ENCODE results near the gene FKTN. TPM values are rescaled to one million over a fixed set of nuclear protein-coding genes. Genes with fewer than 3 reads are reported as not detected.

Gene FKTN
- total and polyA plus RNA-seq, 7 experiments from 2014 or later = 1.2 to 15.5 (median 9.3) TPM

- no peak overlapping the region for H3K4me3 ChIP-seq (ENCODE audit: low read length)
- H3K4me1 ChIP-seq (ENCODE audit: control insufficient read depth in 2 of 2, insufficient read depth in 2 of 2, low read length in 2 of 2) = peaks cover 0 to 11% of the 10 kb centered on the region in 2 donors
- DNase-seq = no peak
- intact Hi-C loops (cut with micrococcal nuclease) = no loop called here
- peaks cover 0 to 8% of the 10 kb centered on the region in 2 donors for H3K27me3 ChIP-seq (ENCODE audit: control insufficient read depth in 2 of 2, insufficient read depth in 2 of 2, low read length in 2 of 2)
- Mint-ChIP-seq H3K36me3 (peaks cover 0 to 3% (median 0%) of the 10 kb centered on the region in 5 donors), H3K4me3 (no peak overlapping the region), H3K9me3 (peaks cover 0 to 2% (median 0%) of the 10 kb centered on the region in 11 donors), H3K27ac (no peak overlapping the region), H3K4me1 (peaks cover 7 to 13% (median 8%) of the 10 kb centered on the region in 7 donors), H3K27me3 (peaks cover 25 to 36% (median 29%) of the 10 kb centered on the region in 5 donors)
- CTCF ChIA-PET = no interaction called here
- no peaks in the 10 kb centered on the region for H3K9me3 ChIP-seq (ENCODE audit: control insufficient read depth in 2 of 3, low read length in 3 of 3)
- POLR2A ChIA-PET = no interaction called here
- ATAC-seq = no peak
- no peaks in the 10 kb centered on the region for H3K36me3 ChIP-seq (ENCODE audit: control insufficient read depth in 2 of 3, insufficient read depth in 3 of 3, low read length in 3 of 3)
- H3K27ac ChIP-seq (ENCODE audit: low read depth, low read length) = no peak overlapping the region
Measured at GRCh38 chr9:105661011-105661410, 103.1 kb downstream of the FKTN start.

GRCh38 chr9:105662184-105663104, 104.5 kb downstream of the FKTN start, which contains the start of gene TAL2:
Gene TAL2, plus strand, starts transcription at chr9:105662457. Its CDS starts 40 bp downstream, at chr9:105662497.
- ATAC-seq = no peak
- no peak within 1 kb of the TSS for H3K4me3 Mint-ChIP-seq
- H3K27ac ChIP-seq (ENCODE audit: low read depth, low read length) = no peak within 1 kb of the TSS

DNA sequence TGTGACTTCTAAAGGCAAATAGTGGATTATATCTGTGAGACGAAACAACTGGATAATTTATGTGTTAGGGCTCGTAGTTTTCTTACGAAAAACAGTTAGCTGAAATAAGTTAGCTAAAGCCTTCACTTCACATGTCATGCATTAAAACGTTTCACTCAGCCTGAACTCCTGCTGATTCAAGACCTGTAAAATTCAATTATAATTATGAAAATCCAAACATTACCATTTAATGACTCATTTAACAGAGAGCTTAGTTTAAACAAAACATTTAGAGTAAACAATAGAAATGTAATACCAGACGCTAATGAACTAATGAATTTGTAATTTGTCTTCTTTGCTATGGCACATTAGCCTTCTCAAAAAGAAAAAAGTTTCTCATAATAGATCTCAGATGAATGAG, 106.0 kb downstream of the FKTN start:
- ChIA-PET POLR2A (no interaction called here), CTCF (no interaction called here)
- no peaks in the 10 kb centered on the region for H3K36me3 ChIP-seq (ENCODE audit: control insufficient read depth in 2 of 3, insufficient read depth in 3 of 3, low read length in 3 of 3)
- ATAC-seq = no peak
- no peak overlapping the region for H3K27ac ChIP-seq (ENCODE audit: low read depth, low read length)
- H3K4me3 Mint-ChIP-seq = no peak overlapping the region
- peaks cover 0 to 3% (median 0%) of the 10 kb centered on the region in 5 donors for H3K36me3 Mint-ChIP-seq
- H3K4me1 Mint-ChIP-seq = no peaks in the 10 kb centered on the region
- H3K27me3 ChIP-seq (ENCODE audit: control insufficient read depth in 2 of 2, insufficient read depth in 2 of 2, low read length in 2 of 2) = no peaks in the 10 kb centered on the region
- no peaks in the 10 kb centered on the region for H3K9me3 ChIP-seq (ENCODE audit: control insufficient read depth in 2 of 3, low read length in 3 of 3)
- peaks cover 5 to 22% (median 17%) of the 10 kb centered on the region in 5 donors for H3K27me3 Mint-ChIP-seq
- H3K9me3 Mint-ChIP-seq = peaks cover 0 to 2% (median 0%) of the 10 kb centered on the region in 11 donors
- no peak overlapping the region for H3K27ac Mint-ChIP-seq
- H3K4me1 ChIP-seq (ENCODE audit: control insufficient read depth in 2 of 2, insufficient read depth in 2 of 2, low read length in 2 of 2) = no peaks in the 10 kb centered on the region
- DNase-seq = no peak
- H3K4me3 ChIP-seq (ENCODE audit: low read length) = no peak overlapping the region
- intact Hi-C loops (cut with micrococcal nuclease) = no loop called here

More at GRCh38 chr9:105662184-105663104, 104.5 kb downstream of the FKTN start, which contains the start of gene TAL2:
- Mint-ChIP-seq H3K36me3 (peaks cover 0 to 3% (median 0%) of the 10 kb centered on the region in 5 donors), H3K27ac (no peak within 1 kb of the TSS), H3K4me1 (peaks cover 0 to 3% (median 0%) of the 10 kb centered on the region in 7 donors), H3K27me3 (peaks cover 14 to 29% (median 23%) of the 10 kb centered on the region in 5 donors), H3K9me3 (peaks cover 0 to 2% (median 0%) of the 10 kb centered on the region in 11 donors)
- no peaks in the 10 kb centered on the region for H3K36me3 ChIP-seq (ENCODE audit: control insufficient read depth in 2 of 3, insufficient read depth in 3 of 3, low read length in 3 of 3)
- H3K4me1 ChIP-seq (ENCODE audit: control insufficient read depth in 2 of 2, insufficient read depth in 2 of 2, low read length in 2 of 2) = no peaks in the 10 kb centered on the region
- no peaks in the 10 kb centered on the region for H3K9me3 ChIP-seq (ENCODE audit: control insufficient read depth in 2 of 3, low read length in 3 of 3)
- no peak within 1 kb of the TSS for H3K4me3 ChIP-seq (ENCODE audit: low read length)
- POLR2A ChIA-PET = no interaction called here
- no peak for DNase-seq
- CTCF ChIA-PET = no interaction called here
- H3K27me3 ChIP-seq (ENCODE audit: control insufficient read depth in 2 of 2, insufficient read depth in 2 of 2, low read length in 2 of 2) = peaks cover 0 to under 1% of the 10 kb centered on the region in 2 donors
- intact Hi-C loops (cut with micrococcal nuclease) = no loop called here

DNA sequence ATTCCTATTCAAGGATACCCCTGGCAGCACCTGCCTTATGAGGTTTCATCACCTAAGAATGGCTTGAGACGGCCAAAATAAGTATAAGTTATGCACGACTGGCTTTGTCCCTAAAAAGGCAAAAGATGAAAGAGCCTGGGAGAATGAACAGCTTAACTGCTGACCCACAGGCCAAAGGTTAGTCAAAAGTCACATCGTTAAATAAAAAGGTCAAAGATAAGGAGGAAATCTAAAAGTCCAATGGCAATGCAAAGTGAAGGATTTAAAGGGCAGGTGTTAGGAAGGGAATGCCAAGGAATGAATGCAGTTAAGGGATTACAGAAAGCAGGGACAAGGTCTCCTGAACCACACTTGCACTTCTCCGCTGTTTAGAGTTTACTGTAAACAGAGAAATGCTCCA, 109.9 kb downstream of the FKTN start:
- H3K27ac ChIP-seq (ENCODE audit: low read depth, low read length) = no peak overlapping the region
- Mint-ChIP-seq H3K9me3 (no peaks in the 10 kb centered on the region), H3K36me3 (no peaks in the 10 kb centered on the region), H3K27ac (no peak overlapping the region), H3K4me1 (peaks cover 0 to 6% (median 0%) of the 10 kb centered on the region in 7 donors), H3K4me3 (no peak overlapping the region), H3K27me3 (peaks cover 4 to 16% (median 11%) of the 10 kb centered on the region in 5 donors)
- H3K4me3 ChIP-seq (ENCODE audit: low read length) = no peak overlapping the region
- DNase-seq (no peak), ATAC-seq (no peak)
- no peaks in the 10 kb centered on the region for H3K4me1 ChIP-seq (ENCODE audit: control insufficient read depth in 2 of 2, insufficient read depth in 2 of 2, low read length in 2 of 2)
- H3K9me3 ChIP-seq (ENCODE audit: control insufficient read depth in 2 of 3, low read length in 3 of 3) = no peaks in the 10 kb centered on the region
- H3K36me3 ChIP-seq (ENCODE audit: control insufficient read depth in 2 of 3, insufficient read depth in 3 of 3, low read length in 3 of 3) = no peaks in the 10 kb centered on the region
- no peaks in the 10 kb centered on the region for H3K27me3 ChIP-seq (ENCODE audit: control insufficient read depth in 2 of 2, insufficient read depth in 2 of 2, low read length in 2 of 2)
- CTCF ChIA-PET = no interaction called here
- intact Hi-C loops (cut with micrococcal nuclease) = no loop called here
- POLR2A ChIA-PET = no interaction called here

GRCh38 chr9:105670315-105670714, 112.4 kb downstream of the FKTN start:
- Mint-ChIP-seq H3K4me1 (peaks cover 0 to 6% (median 0%) of the 10 kb centered on the region in 7 donors), H3K36me3 (no peaks in the 10 kb centered on the region), H3K9me3 (no peaks in the 10 kb centered on the region), H3K4me3 (no peak overlapping the region), H3K27me3 (peaks cover 4 to 18% (median 11%) of the 10 kb centered on the region in 5 donors), H3K27ac (no peak overlapping the region)
- no peak for ATAC-seq
- Histone ChIP-seq H3K4me3 (ENCODE audit: low read length) (no peak overlapping the region), H3K36me3 (ENCODE audit: control insufficient read depth in 2 of 3, insufficient read depth in 3 of 3, low read length in 3 of 3) (no peaks in the 10 kb centered on the region), H3K9me3 (ENCODE audit: control insufficient read depth in 2 of 3, low read length in 3 of 3) (no peaks in the 10 kb centered on the region), H3K27me3 (ENCODE audit: control insufficient read depth in 2 of 2, insufficient read depth in 2 of 2, low read length in 2 of 2) (no peaks in the 10 kb centered on the region), H3K27ac (ENCODE audit: low read depth, low read length) (no peak overlapping the region), H3K4me1 (ENCODE audit: control insufficient read depth in 2 of 2, insufficient read depth in 2 of 2, low read length in 2 of 2) (no peaks in the 10 kb centered on the region)
- POLR2A ChIA-PET = no interaction called here
- CTCF ChIA-PET = no interaction called here
- DNase-seq = no peak
- intact Hi-C loops (cut with micrococcal nuclease) = no loop called here

GRCh38 chr9:105670775-105671174, 112.8 kb downstream of the FKTN start:
- H3K27ac ChIP-seq (ENCODE audit: low read depth, low read length) = no peak overlapping the region
- no peaks in the 10 kb centered on the region for H3K36me3 ChIP-seq (ENCODE audit: control insufficient read depth in 2 of 3, insufficient read depth in 3 of 3, low read length in 3 of 3)
- H3K4me1 ChIP-seq (ENCODE audit: control insufficient read depth in 2 of 2, insufficient read depth in 2 of 2, low read length in 2 of 2) = no peaks in the 10 kb centered on the region
- intact Hi-C loops (cut with micrococcal nuclease) = no loop called here
- ChIA-PET CTCF (no interaction called here), POLR2A (no interaction called here)
- ATAC-seq = no peak
- no peaks in the 10 kb centered on the region for H3K27me3 ChIP-seq (ENCODE audit: control insufficient read depth in 2 of 2, insufficient read depth in 2 of 2, low read length in 2 of 2)
- Mint-ChIP-seq H3K36me3 (no peaks in the 10 kb centered on the region), H3K27ac (no peak overlapping the region), H3K9me3 (no peaks in the 10 kb centered on the region), H3K4me3 (no peak overlapping the region), H3K27me3 (peaks cover 4 to 18% (median 11%) of the 10 kb centered on the region in 5 donors), H3K4me1 (peaks cover 0 to 6% (median 0%) of the 10 kb centered on the region in 7 donors)
- H3K9me3 ChIP-seq (ENCODE audit: control insufficient read depth in 2 of 3, low read length in 3 of 3) = no peaks in the 10 kb centered on the region
- H3K4me3 ChIP-seq (ENCODE audit: low read length) = no peak overlapping the region
- no peak for DNase-seq

Data from naive thymus-derived CD4-positive, alpha-beta T cell (primary cell).